Adrenal gland (tissue), 12 donors: Measurements from ENCODE around the gene CCDC27. TPM values are rescaled to one million over a fixed set of nuclear protein-coding genes. Genes with fewer than 3 reads are reported as not detected.

Experiments
- DNase-seq, 7 donors: peaks; one replicate each; pipeline ENCODE4 v3.0.0-alpha.2; 2019 to 2020
- H3K27ac ChIP-seq, 5 donors: fragments of 200-600 bp; sonication (generic) in 4 of 5; 1 replicate in 3 of 5; 2 replicates in 2 of 5; pipeline versions ENCODE4 v1.5.1 to v1.8.0; 2016 to 2020; ENCODE audit warnings: mild to moderate bottlenecking in 1 of 5
- H3K27me3 ChIP-seq: fragments of 200-600 bp; 2 replicates; pipeline ENCODE4 v1.8.0; 2021
- H3K36me3 ChIP-seq, 2 donors: fragments of 200-600 bp; replicated peaks in 1 of 2; 1 replicate in 1 of 2; 2 replicates in 1 of 2; pipeline versions ENCODE4 v1.5.1 to v1.8.0; 2018 to 2022
- H3K4me1 ChIP-seq, 2 donors: fragments of 200-600 bp; replicated peaks in 1 of 2; 1 replicate in 1 of 2; 2 replicates in 1 of 2; pipeline versions ENCODE4 v1.5.1 to v1.8.0; 2018 to 2021
- H3K4me3 ChIP-seq, 4 donors: fragments of 200-600 bp; sonication (generic) in 3 of 4; one replicate each; pipeline ENCODE4 v1.5.1; 2016 to 2018
- H3K9me3 ChIP-seq, 3 donors: fragments of 200-600 bp; sonication (generic) in 1 of 3; replicated peaks in 1 of 3; 1 replicate in 2 of 3; 2 replicates in 1 of 3; pipeline versions ENCODE4 v1.5.1 to v1.8.0; 2016 to 2021
- CTCF ChIP-seq, 6 experiments: fragments of 450-650 bp in 4 of 6; fragments of 200-600 bp in 2 of 6; sonication (generic) in 1 of 6; IDR thresholded peaks; 1 replicate in 5 of 6; 2 replicates in 1 of 6; pipeline versions ENCODE4 v1.5.1 to v1.8.0; 2016 to 2021; ENCODE audit warnings: antibody characterized with exemption in 6 of 6, mild to moderate bottlenecking in 2 of 6, moderate library complexity in 1 of 6
- POLR2A ChIP-seq, 2 donors: fragments of 450-650 bp; IDR thresholded peaks; one replicate each; pipeline ENCODE4 v1.6.1; 2017; ENCODE audit warnings: antibody characterized with exemption in 2 of 2, mild to moderate bottlenecking in 2 of 2, moderate library complexity in 1 of 2
- WGBS, 4 donors: extraction: QIAGEN DNeasy Blood & Tissue Kit in 2 of 4; methylation state at CpG; one replicate each; pipeline versions ENCODE4 v1.1.5 to v1.1.7; 2013 to 2017; 5-methylcytosine and 5-hydroxymethylcytosine counted together
- intact Hi-C, 2 donors: fragments of 100-400 bp; cut with DNase I; formaldehyde crosslinking; loops; one replicate each; pipeline versions ENCODE4 v1.14.1 to v1.15.0; 2022 to 2023
- polyA plus RNA-seq, 3 donors: library from polyadenylated mRNA; stranded (reverse); fragments of 200-250 nt in 2 of 3; fragments of 350-450 nt in 1 of 3; fragmentation: Illumina TruSeq in 1 of 3; extraction: RNeasy Lipid Tissue Mini Kit (QIAGEN cat#74804) in 1 of 3; gene quantifications; one replicate each; pipeline ENCODE4 v1.2.3, GENCODE V29; 2013 to 2014
- total RNA-seq, 9 donors: library from RNA; depleted of rRNA in 4 of 9; stranded (reverse); fragments of >200 nt in 4 of 9; fragments of 120-200 nt in 1 of 9; fragmentation: NEBNext Ultra II Directional in 1 of 9; extraction: Animal tissue kit (Norgen Biotek cat#: 25700) in 1 of 9; gene quantifications; one replicate each; pipeline versions ENCODE4 v1.1.0 to v1.2.4, GENCODE V29; 2013 to 2023
- donor health status: healthy with polysubstance abuse.
- donor health status: Bipolar disorder and iron deficiency.
- donor health status: DM: yes; HTN: yes; CAD: no.
- donor health status: DM: no; HTN: no; CAD: no.
- donor health status: DM: no; HTN: no; CAD: no.
- donor health status: DM: yes; HTN: yes; CAD: no.

CCDC27 gene
- total and polyA plus RNA-seq, 12 donors, result not detected

GRCh38 chr1:3740042-3740441 lies 12.2 kb upstream of the CCDC27 start:
- Histone ChIP-seq H3K36me3 (peaks cover 0 to 42% of the 10 kb centered on the region in 2 donors), H3K9me3 (no peaks in the 10 kb centered on the region), H3K27me3 (no peaks in the 10 kb centered on the region), H3K4me1 (no peaks in the 10 kb centered on the region), H3K27ac (no peak overlapping the region), H3K4me3 (no peak overlapping the region)
- TF ChIP-seq POLR2A (IDR thresholded peaks at IDR 0.05) (no peak), CTCF (IDR thresholded peaks at IDR 0.05) (no peak)
- WGBS, 4 donors, result 82 to 91% (median 83%) methylated on average over 7 to 9 of the region's 9 CpGs
- intact Hi-C loops, result loop anchor here in 1 of 2 donors (10.0 kb wide), 1 partner anchor 55 kb away; the partner anchor contains the start of gene LRRC47
- no peak for DNase-seq

DNA sequence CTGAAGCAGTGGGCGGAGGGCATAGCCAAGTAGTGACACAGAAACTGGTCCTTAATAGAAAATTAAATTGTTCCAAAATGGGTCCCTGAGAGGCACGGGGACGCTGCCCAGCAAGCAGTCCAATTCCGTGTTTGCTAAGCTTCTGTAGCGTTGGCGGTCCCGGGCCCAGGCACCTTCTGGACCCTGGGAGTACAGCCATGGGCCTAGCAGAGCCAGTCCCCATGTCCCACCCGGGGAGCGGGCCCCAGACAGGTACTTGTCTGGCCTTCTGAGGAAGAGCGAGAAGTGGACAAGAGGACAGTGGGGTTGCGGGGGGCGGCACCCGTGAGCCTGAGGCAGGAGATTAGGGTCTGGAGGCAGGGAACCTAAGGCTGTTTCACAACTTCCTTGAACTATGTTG lies 11.5 kb upstream of the CCDC27 start:
- H3K4me1 ChIP-seq, result peaks cover 0 to 1% of the 10 kb centered on the region in 2 donors
- no peaks in the 10 kb centered on the region for H3K9me3 ChIP-seq
- WGBS, 4 donors, result 95 to 98% (median 96%) methylated on average over 13 of the region's 13 CpGs
- H3K4me3 ChIP-seq, result no peak overlapping the region
- no peak for DNase-seq
- no peak overlapping the region for H3K27ac ChIP-seq
- intact Hi-C loops, result loop anchor here in 1 of 2 donors (10.0 kb wide), 1 partner anchor 54 kb away; the partner anchor contains the start of gene LRRC47
- peaks cover 0 to 42% of the 10 kb centered on the region in 2 donors for H3K36me3 ChIP-seq
- H3K27me3 ChIP-seq, result no peaks in the 10 kb centered on the region
- TF ChIP-seq POLR2A (IDR thresholded peaks at IDR 0.05) (no peak), CTCF (IDR thresholded peaks at IDR 0.05) (no peak)

DNA sequence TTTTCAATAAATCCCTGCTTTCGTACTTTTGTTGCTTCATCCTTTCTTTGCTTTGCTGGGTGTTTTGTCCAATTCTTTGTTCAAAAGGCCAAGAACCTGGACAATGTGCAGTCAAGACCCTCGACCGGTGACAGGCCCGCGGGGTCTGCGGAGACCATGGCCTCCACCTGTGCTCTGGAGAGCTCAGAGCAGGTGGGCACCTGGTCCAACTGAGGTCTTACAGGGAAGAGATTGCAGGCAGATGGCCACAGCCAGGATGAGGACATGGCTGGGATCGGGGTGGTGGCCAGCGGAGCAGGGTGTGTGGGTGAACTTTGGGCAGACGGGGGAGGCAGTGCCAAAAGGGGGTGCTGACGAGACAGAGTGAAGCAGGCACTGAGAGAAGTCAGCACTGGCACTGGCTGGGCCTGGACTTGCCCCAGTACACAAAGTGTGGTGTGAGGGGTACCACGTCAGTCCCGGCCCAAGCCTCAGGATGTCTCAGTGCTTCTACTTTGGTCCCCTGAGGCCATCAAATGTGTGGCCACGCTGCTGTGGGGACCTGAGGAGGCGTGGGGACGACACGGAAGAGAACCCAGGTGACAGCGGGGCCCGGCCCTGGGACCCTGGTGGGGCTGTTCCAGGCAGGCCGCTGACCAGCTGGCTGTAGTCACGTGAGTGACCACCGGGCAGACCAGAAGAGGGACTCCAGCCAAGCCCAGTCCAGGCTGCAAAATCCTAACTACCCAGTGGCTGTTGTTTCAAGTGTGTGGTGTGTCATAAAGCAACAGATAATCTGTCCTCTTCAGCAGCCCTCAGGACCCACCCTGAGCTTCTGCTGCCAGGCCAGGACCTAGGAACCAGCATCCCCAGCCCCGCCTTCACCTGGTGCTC lies 10.4 kb upstream of the CCDC27 start:
- peaks cover 5 to 12% of the 10 kb centered on the region in 2 donors for H3K4me1 ChIP-seq
- no peak overlapping the region for H3K27ac ChIP-seq
- WGBS, 4 donors, result 88 to 96% (median 94%) methylated on average over 22 of the region's 22 CpGs
- H3K9me3 ChIP-seq, result no peaks in the 10 kb centered on the region
- no peaks in the 10 kb centered on the region for H3K27me3 ChIP-seq
- peaks cover 0 to 33% of the 10 kb centered on the region in 2 donors for H3K36me3 ChIP-seq
- no peak for TF ChIP-seq POLR2A (IDR thresholded peaks at IDR 0.05)
- TF ChIP-seq CTCF (IDR thresholded peaks at IDR 0.05), result no peak
- DNase-seq, result no peak
- intact Hi-C loops, result loop anchor here in 1 of 2 donors (10.0 kb wide), 1 partner anchor 53 kb away; the partner anchor contains the start of gene LRRC47
- H3K4me3 ChIP-seq, result no peak overlapping the region

DNA sequence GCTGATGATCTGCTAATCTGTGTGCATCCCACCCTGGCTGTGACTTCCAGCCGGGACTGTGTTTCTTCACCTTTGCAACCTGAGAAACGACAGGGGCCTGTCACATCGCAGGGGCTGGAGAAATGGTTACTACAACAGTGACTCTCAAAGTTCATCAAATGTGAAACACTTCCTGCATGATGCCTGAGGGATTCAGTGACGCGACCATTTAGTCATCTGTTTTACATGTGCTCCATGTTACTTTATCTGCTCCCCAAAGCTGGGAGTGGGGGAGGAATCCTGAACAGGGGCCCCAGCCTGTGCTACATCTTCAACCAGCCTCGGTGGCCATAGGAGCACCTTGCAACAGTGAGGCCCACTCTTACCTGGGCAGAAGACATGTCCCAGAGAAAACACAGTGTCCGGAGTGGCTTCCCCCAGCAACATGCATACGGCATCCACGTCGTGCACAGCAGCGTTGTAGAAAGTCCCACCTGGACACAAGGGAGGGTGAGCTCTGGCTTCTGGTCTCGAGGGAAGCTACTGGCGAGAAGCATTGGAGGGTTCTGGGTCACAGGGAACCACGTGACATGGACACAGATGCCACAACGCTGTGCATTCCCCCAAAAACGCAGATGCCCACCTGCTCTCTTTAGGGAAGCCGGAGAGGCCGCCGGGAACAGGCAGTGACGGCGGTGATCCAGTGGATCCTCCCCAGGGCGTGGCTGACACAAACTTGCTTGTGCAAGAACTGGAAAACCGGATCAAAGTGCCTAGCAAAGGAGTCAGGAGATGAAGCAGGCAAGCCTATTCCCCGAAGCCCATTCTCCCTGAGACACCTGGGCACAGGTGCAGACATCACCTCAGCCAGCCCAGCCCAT lies 9.6 kb upstream of the CCDC27 start:
- H3K9me3 ChIP-seq, result no peaks in the 10 kb centered on the region
- no peaks in the 10 kb centered on the region for H3K27me3 ChIP-seq
- WGBS, 4 donors, result 87 to 91% (median 88%) methylated on average over 13 to 24 of the region's 24 CpGs
- no peak for DNase-seq
- peaks cover 7 to 16% of the 10 kb centered on the region in 2 donors for H3K4me1 ChIP-seq
- no peak overlapping the region for H3K4me3 ChIP-seq
- peaks cover 0 to 25% of the 10 kb centered on the region in 2 donors for H3K36me3 ChIP-seq
- no peak overlapping the region for H3K27ac ChIP-seq
- TF ChIP-seq CTCF (IDR thresholded peaks at IDR 0.05) (no peak), POLR2A (IDR thresholded peaks at IDR 0.05) (no peak)
- intact Hi-C loops, result loop anchor here in 1 of 2 donors (10.0 kb wide), 1 partner anchor 52 kb away; the partner anchor contains the start of gene LRRC47
